Activated CD4-positive, alpha-beta memory T cell treated with anti-CD3 and anti-CD28 coated beads, Interleukin-2, amount 10 ng/mL, durations not matched to agents 7 days and 5 days (primary cell): ENCODE data around the gene ZMIZ1. TPM values are rescaled to one million over a fixed set of nuclear protein-coding genes. Genes with fewer than 3 reads are reported as not detected.

ENCODE experiments used
- CTCF ChIA-PET: fragments of 350-600 bp; sonication (Branson Sonifier 250); formaldehyde crosslinking; loops from one replicate; lab custom pipeline; 2021; ENCODE audit warnings: antibody characterized with exemption, inconsistent platforms; lab: Charles Lee
- POLR2A ChIA-PET: fragments of 350-600 bp; sonication (Branson Sonifier 250); formaldehyde crosslinking; loops from one replicate; lab custom pipeline; 2021; ENCODE audit warnings: antibody characterized with exemption; lab: Charles Lee
- DNase-seq: peaks from one replicate; pipeline ENCODE4 v3.0.0-alpha.2; 2020
- H3K27ac Mint-ChIP-seq: one replicate; pipeline ENCODE4 v1.8.0; 2021; ENCODE audit warnings: mild to moderate bottlenecking, mixed read lengths
- H3K27me3 Mint-ChIP-seq: one replicate; pipeline ENCODE4 v1.8.0; 2021; ENCODE audit warnings: mixed read lengths
- H3K36me3 Mint-ChIP-seq: one replicate; pipeline ENCODE4 v1.8.0; 2021; ENCODE audit warnings: low read depth, mixed read lengths
- H3K4me1 Mint-ChIP-seq: one replicate; pipeline ENCODE4 v1.8.0; 2021; ENCODE audit warnings: mixed read lengths
- H3K4me3 Mint-ChIP-seq: one replicate; pipeline ENCODE4 v1.8.0; 2021; ENCODE audit warnings: mild to moderate bottlenecking, mixed read lengths
- H3K9me3 Mint-ChIP-seq: one replicate; pipeline ENCODE4 v1.8.0; 2021; ENCODE audit warnings: mixed read lengths
- total RNA-seq, 2 experiments: library from RNA; stranded (reverse); gene quantifications; one replicate each; pipeline ENCODE4 v1.2.3, GENCODE V29; 2021

The ZMIZ1 gene
- 10 to 100 TPM; 46.9 to 47.0 TPM for total RNA-seq

- ChIA-PET CTCF (interaction anchor here (0.7 to 1.7 kb wide), 2 partner anchors 21 to 94 kb away, joined by 3 read pairs; no protein-coding TSS in a partner anchor), POLR2A (interaction anchor here (1.0 to 3.2 kb wide), 2 partner anchors 22 to 96 kb away, joined by 4 to 10 read pairs; no protein-coding TSS in a partner anchor)
- Mint-ChIP-seq H3K27ac (peak within 1 kb of the TSS; percentile 85), H3K4me3 (peak within 1 kb of the TSS; percentile 95), H3K4me1 (peaks cover 46% of the 10 kb centered on the region), H3K9me3 (no peaks in the 10 kb centered on the region), H3K27me3 (peaks cover 15% of the 10 kb centered on the region), H3K36me3 (no peaks in the 10 kb centered on the region)
- DNase-seq, result peak; percentile 87
Observed at GRCh38 chr10:79068562-79069324, at the start of gene ZMIZ1. TSS of gene ZMIZ1 (plus strand) at chr10:79068966. CDS start at chr10:79201633, 132,667 bp downstream.

DNA sequence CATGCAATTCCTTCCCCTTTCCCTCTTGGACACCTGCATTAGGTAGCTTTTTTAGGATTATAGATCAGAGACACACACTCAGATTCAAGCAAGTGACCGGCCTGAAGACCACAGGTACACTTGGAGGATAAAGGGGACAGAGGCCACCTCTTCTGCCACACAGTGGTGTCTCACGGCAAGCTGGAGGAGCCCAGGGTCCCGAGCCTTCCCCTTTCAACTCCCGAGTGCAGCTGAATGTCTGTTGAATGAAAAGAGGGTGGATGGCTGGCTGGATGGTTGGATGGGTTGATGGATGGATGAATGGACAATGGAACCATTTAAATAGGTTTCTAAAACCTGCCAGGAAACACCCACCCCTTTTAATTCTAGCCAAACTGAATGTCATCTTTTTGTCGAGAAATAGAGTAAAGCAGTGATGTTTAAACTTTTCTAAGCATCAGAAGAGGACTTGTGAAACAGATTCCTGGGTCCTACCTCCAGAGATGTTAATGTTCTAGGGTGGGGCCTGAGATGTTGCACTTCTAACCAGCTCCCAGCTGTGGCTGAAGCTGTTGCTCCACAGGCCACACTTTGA, 49.2 kb upstream of the ZMIZ1 start:
- peaks cover 2% of the 10 kb centered on the region for H3K4me1 Mint-ChIP-seq
- no peak overlapping the region for H3K27ac Mint-ChIP-seq
- ChIA-PET CTCF (no interaction called here), POLR2A (no interaction called here)
- no peaks in the 10 kb centered on the region for H3K9me3 Mint-ChIP-seq
- H3K36me3 Mint-ChIP-seq, result no peaks in the 10 kb centered on the region
- DNase-seq, result no peak
- no peak overlapping the region for H3K4me3 Mint-ChIP-seq
- peaks cover 3% of the 10 kb centered on the region for H3K27me3 Mint-ChIP-seq

- Mint-ChIP-seq H3K36me3 (no peaks in the 10 kb centered on the region), H3K4me3 (no peak overlapping the region), H3K4me1 (peaks cover 2% of the 10 kb centered on the region), H3K27me3 (peaks cover 3% of the 10 kb centered on the region), H3K27ac (no peak overlapping the region), H3K9me3 (no peaks in the 10 kb centered on the region)
- ChIA-PET CTCF (no interaction called here), POLR2A (no interaction called here)
- DNase-seq, result no peak
Observed at GRCh38 chr10:79020015-79020491, 48.7 kb upstream of the ZMIZ1 start.

- DNase-seq, result no peak
- Mint-ChIP-seq H3K4me3 (no peak overlapping the region), H3K4me1 (peaks cover 3% of the 10 kb centered on the region), H3K27me3 (peaks cover 3% of the 10 kb centered on the region), H3K9me3 (no peaks in the 10 kb centered on the region), H3K36me3 (no peaks in the 10 kb centered on the region), H3K27ac (no peak overlapping the region)
- POLR2A ChIA-PET, result no interaction called here
- CTCF ChIA-PET, result no interaction called here
Observed at GRCh38 chr10:79020605-79021004, 48.2 kb upstream of the ZMIZ1 start.

- no peaks in the 10 kb centered on the region for H3K27me3 Mint-ChIP-seq
- CTCF ChIA-PET, result interaction anchor here (1.8 kb wide), 1 partner anchor 46 kb away, joined by 3 read pairs; no protein-coding TSS in a partner anchor
- no peak for DNase-seq
Observed at GRCh38 chr10:79021331-79021907, 47.3 kb upstream of the ZMIZ1 start.

DNA sequence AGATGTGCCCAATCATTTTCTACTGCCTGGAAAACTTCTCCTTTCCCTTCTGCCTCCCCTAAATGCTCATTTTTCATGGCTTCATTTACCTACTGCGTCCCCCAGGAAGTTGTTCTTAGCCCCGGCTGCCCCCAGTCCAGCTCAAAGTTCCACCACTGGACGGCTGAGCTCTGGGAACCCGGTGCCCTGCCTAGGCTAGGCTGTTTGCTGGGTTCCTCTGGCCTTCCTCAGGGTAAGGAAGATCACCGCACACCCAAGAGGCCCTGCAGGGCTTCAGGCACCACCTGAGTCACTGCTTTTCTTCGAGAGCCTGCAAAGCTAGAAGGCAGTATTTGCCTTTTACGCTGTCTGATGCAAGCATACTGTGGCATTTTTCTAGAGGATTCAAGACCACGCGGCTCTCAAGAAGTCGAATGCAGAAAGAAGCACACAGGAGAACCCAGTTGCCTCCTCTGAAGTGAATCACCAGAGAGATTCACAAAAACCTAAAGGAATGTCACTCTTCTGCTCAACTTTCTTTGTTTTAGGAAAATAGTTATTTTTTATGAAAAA, 46.7 kb upstream of the ZMIZ1 start:
- Mint-ChIP-seq H3K9me3 (no peaks in the 10 kb centered on the region), H3K4me1 (peaks cover 7% of the 10 kb centered on the region), H3K36me3 (no peaks in the 10 kb centered on the region), H3K4me3 (no peak overlapping the region), H3K27me3 (no peaks in the 10 kb centered on the region), H3K27ac (no peak overlapping the region)
- no peak for DNase-seq
- POLR2A ChIA-PET, result no interaction called here
- CTCF ChIA-PET, result interaction anchor here (1.8 kb wide), 1 partner anchor 45 kb away, joined by 3 read pairs; no protein-coding TSS in a partner anchor

More at GRCh38 chr10:79021331-79021907, 47.3 kb upstream of the ZMIZ1 start:
- Mint-ChIP-seq H3K9me3 (no peaks in the 10 kb centered on the region), H3K4me3 (no peak overlapping the region), H3K4me1 (peaks cover 6% of the 10 kb centered on the region), H3K36me3 (no peaks in the 10 kb centered on the region), H3K27ac (no peak overlapping the region)
- POLR2A ChIA-PET, result no interaction called here

DNA sequence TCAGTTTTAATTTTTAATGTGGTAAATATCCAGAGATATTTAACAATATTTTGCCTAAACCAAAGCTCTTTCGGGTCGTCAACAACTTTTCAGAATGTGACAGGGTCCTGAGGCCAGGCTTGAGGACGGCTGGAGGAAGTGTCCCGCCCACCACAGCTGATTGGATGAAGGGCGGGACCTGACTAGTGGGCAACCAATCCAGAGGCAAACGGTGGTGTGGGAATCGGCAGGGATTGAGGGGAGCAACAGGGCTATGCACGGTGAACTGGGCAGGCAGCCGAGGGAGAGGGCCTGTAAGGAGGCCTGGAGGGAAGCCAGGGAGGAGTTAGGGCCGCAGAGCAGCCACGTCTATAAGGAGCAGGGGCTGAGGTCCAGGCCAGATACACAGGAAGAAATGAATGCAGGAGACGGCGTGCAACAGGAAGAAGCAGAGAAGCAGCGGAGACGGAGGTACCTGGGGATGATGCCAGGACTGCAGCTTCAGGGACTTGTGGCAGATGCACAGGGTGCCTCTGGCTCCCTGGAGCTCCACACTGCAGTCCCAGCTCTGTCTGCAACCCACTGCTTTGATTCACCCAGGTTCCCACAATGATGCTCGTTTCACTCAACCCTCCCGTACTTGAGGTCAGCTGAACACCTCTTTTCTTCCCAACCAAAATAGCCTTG, 46.1 kb upstream of the ZMIZ1 start:
- Mint-ChIP-seq H3K27ac (no peak overlapping the region), H3K4me3 (peak overlapping the region; percentile 31), H3K4me1 (peaks cover 9% of the 10 kb centered on the region), H3K27me3 (no peaks in the 10 kb centered on the region), H3K36me3 (no peaks in the 10 kb centered on the region), H3K9me3 (no peaks in the 10 kb centered on the region)
- POLR2A ChIA-PET, result no interaction called here
- CTCF ChIA-PET, result interaction anchor here (0.6 to 1.8 kb wide), 3 partner anchors 44 to 172 kb away, joined by 3 read pairs; no protein-coding TSS in a partner anchor
- DNase-seq, result no peak

- no peak for DNase-seq
- H3K4me3 Mint-ChIP-seq, result peak overlapping the region; percentile 31
- no peaks in the 10 kb centered on the region for H3K36me3 Mint-ChIP-seq
- peaks cover 12% of the 10 kb centered on the region for H3K4me1 Mint-ChIP-seq
- ChIA-PET POLR2A (no interaction called here), CTCF (interaction anchor here (0.6 to 1.8 kb wide), 3 partner anchors 43 to 171 kb away, joined by 3 read pairs; no protein-coding TSS in a partner anchor)
- H3K9me3 Mint-ChIP-seq, result no peaks in the 10 kb centered on the region
- no peaks in the 10 kb centered on the region for H3K27me3 Mint-ChIP-seq
- H3K27ac Mint-ChIP-seq, result no peak overlapping the region
Observed at GRCh38 chr10:79023240-79024162, 45.3 kb upstream of the ZMIZ1 start.

- DNase-seq, result no peak
- Mint-ChIP-seq H3K36me3 (no peaks in the 10 kb centered on the region), H3K27me3 (no peaks in the 10 kb centered on the region), H3K9me3 (no peaks in the 10 kb centered on the region), H3K27ac (no peak overlapping the region), H3K4me1 (peaks cover 12% of the 10 kb centered on the region), H3K4me3 (no peak overlapping the region)
- ChIA-PET POLR2A (interaction anchor here (0.6 kb wide), 1 partner anchor 1804 kb away, joined by 3 read pairs; no protein-coding TSS in a partner anchor), CTCF (no interaction called here)
Observed at GRCh38 chr10:79024296-79024695, 44.5 kb upstream of the ZMIZ1 start.

- no peaks in the 10 kb centered on the region for H3K36me3 Mint-ChIP-seq
- CTCF ChIA-PET, result no interaction called here
- no peak for DNase-seq
- H3K9me3 Mint-ChIP-seq, result no peaks in the 10 kb centered on the region
- H3K4me1 Mint-ChIP-seq, result peaks cover 12% of the 10 kb centered on the region
- H3K27ac Mint-ChIP-seq, result no peak overlapping the region
- no peaks in the 10 kb centered on the region for H3K27me3 Mint-ChIP-seq
- POLR2A ChIA-PET, result interaction anchor here (0.6 kb wide), 1 partner anchor 1805 kb away, joined by 3 read pairs; no protein-coding TSS in a partner anchor
- H3K4me3 Mint-ChIP-seq, result no peak overlapping the region
Observed at GRCh38 chr10:79024720-79025198, 44.0 kb upstream of the ZMIZ1 start.

DNA sequence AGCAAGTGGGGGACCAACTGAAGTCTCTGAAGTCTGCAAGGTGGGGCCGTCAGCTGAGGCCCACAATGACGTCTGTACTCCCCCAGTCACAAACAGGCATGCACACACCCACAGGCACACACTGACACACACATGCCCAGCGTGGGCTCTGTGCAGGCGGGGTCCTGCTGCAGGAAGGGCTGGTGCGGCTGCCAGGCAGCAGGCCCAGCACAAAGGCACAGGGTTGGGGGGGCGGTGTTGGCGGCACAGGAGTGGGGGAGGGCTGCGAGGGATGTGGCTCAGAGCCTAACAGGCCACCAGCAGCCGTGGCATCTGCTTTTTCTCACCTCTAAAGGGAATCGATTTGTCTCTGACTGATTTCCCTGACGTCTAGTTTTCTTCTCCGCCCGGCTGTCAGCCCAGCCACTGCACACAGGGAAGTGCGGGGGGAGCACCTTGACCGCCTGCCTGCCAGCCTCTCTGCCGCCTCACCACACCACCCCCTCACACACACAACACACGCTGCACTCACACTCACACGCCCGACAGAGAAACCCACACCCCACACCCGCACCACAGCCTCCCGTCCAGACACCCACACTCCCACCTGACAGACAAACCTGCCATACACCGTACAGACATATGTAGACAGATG, 43.5 kb upstream of the ZMIZ1 start:
- POLR2A ChIA-PET, result interaction anchor here (0.6 kb wide), 1 partner anchor 1805 kb away, joined by 3 read pairs; no protein-coding TSS in a partner anchor
- Mint-ChIP-seq H3K27ac (no peak overlapping the region), H3K4me3 (no peak overlapping the region), H3K27me3 (no peaks in the 10 kb centered on the region), H3K36me3 (no peaks in the 10 kb centered on the region), H3K9me3 (no peaks in the 10 kb centered on the region), H3K4me1 (peaks cover 12% of the 10 kb centered on the region)
- DNase-seq, result no peak
- CTCF ChIA-PET, result no interaction called here
